Endothelial cell of umbilical vein (primary cell): Measurements from ENCODE around the gene NSD1. TPM values are rescaled to one million over a fixed set of nuclear protein-coding genes. Genes with fewer than 3 reads are reported as not detected.

Experiments used
- BruUV-seq: library from RNA; stranded (reverse); fragments of 400-500 nt; replicated peaks from 2 replicates; lab custom pipeline; 2021; lab: Mats Ljungman, UMichigan
- CTCF ChIA-PET: fragments of 300-600, 350-600 bp; sonication (Branson Sonifier 250); formaldehyde crosslinking; loops from one replicate; lab custom pipeline; 2021; ENCODE audit warnings: antibody characterized with exemption, inconsistent platforms; lab: Charles Lee
- POLR2A ChIA-PET: fragments of 300-600, 350-600 bp; sonication (Branson Sonifier 250); formaldehyde crosslinking; loops from one replicate; lab custom pipeline; 2021; ENCODE audit warnings: antibody characterized with exemption, inconsistent platforms; lab: Charles Lee
- DNase-seq: peaks from one replicate; pipeline ENCODE4 v3.0.0-alpha.2; 2011; ENCODE audit warnings: low read depth, low spot score
- FAIRE-seq: peaks from 2 replicates; lab custom pipeline; 2011; peaks lifted over from hg19 to GRCh38; lab: Jason Lieb, UNC
- H2AFZ ChIP-seq: 2 replicates; pipeline ENCODE4 v1.6.0; 2012; ENCODE audit warnings: low read depth, low read length, control low read depth, inconsistent platforms
- H3K27ac ChIP-seq: 2 replicates; pipeline ENCODE4 v1.5.1; 2011; ENCODE audit warnings: low read depth, mild to moderate bottlenecking, control low read depth, low read length, moderate library complexity; ENCODE audit not compliant: insufficient read depth
- H3K27me3 ChIP-seq, 2 experiments: 2 replicates each; pipeline versions ENCODE4 v1.6.0 to v1.6.1; 2011; ENCODE audit warnings: low read length in 2 of 2, mixed read lengths in 1 of 2; ENCODE audit not compliant: control insufficient read depth in 2 of 2, insufficient read depth in 2 of 2
- H3K36me3 ChIP-seq, 2 experiments: 2 replicates in 1 of 2; 3 replicates in 1 of 2; pipeline ENCODE4 v1.5.1; 2011; ENCODE audit warnings: low read length in 2 of 2, mild to moderate bottlenecking in 1 of 2, moderate library complexity in 1 of 2; ENCODE audit not compliant: control insufficient read depth in 2 of 2, insufficient read depth in 2 of 2; ENCODE audit errors: extremely low read depth in 1 of 2
- H3K4me1 ChIP-seq: 3 replicates; pipeline ENCODE4 v1.5.1; 2011; ENCODE audit warnings: mild to moderate bottlenecking, low read length; ENCODE audit not compliant: control insufficient read depth, insufficient read depth; ENCODE audit errors: extremely low read depth
- H3K4me2 ChIP-seq: 2 replicates; pipeline ENCODE4 v1.6.1; 2011; ENCODE audit warnings: low read length, control low read depth, mixed read lengths; ENCODE audit not compliant: insufficient read depth
- H3K4me3 ChIP-seq, 3 experiments: fragments of 200-600 bp in 1 of 3; sonication (generic), shearing (Covaris generic) in 1 of 3; replicated peaks in 1 of 3; 2 replicates each; pipeline ENCODE4 v1.5.1; 2011 to 2016; ENCODE audit warnings: control low read depth in 3 of 3, low read length in 3 of 3, mild to moderate bottlenecking in 2 of 3, inconsistent platforms in 1 of 3, low read depth in 1 of 3, moderate library complexity in 1 of 3; ENCODE audit not compliant: insufficient read depth in 1 of 3
- H3K79me2 ChIP-seq: 2 replicates; pipeline ENCODE4 v1.6.0; 2012; ENCODE audit warnings: low read length, inconsistent platforms; ENCODE audit not compliant: control insufficient read depth, insufficient read depth
- H3K9ac ChIP-seq: replicated peaks from 2 replicates; pipeline ENCODE3; 2011; ENCODE audit warnings: low read length, control low read depth; ENCODE audit not compliant: insufficient read depth; ENCODE audit errors: extremely low read depth
- H3K9me1 ChIP-seq: replicated peaks from 3 replicates; pipeline ENCODE4 v1.6.0; 2011; ENCODE audit warnings: mild to moderate bottlenecking, low read length; ENCODE audit not compliant: control insufficient read depth, insufficient read depth; ENCODE audit errors: extremely low read depth
- H3K9me3 ChIP-seq: replicated peaks from 2 replicates; pipeline ENCODE4 v1.5.1; 2012; ENCODE audit warnings: low read length, inconsistent platforms; ENCODE audit not compliant: control insufficient read depth, insufficient read depth
- H4K20me1 ChIP-seq: replicated peaks from 2 replicates; pipeline ENCODE3; 2011; ENCODE audit warnings: mild to moderate bottlenecking, low read length; ENCODE audit not compliant: control insufficient read depth, insufficient read depth; ENCODE audit errors: extremely low read depth
- CTCF ChIP-seq, 2 donors: IDR thresholded peaks; 1 replicate in 1 of 2; 2 replicates in 1 of 2; pipeline ENCODE4 v1.5.1; 2011; ENCODE audit warnings: low read length in 2 of 2, mild to moderate bottlenecking in 2 of 2, moderate library complexity in 2 of 2, control low read depth in 1 of 2, inconsistent platforms in 1 of 2, low read depth in 1 of 2; ENCODE audit not compliant: insufficient read depth in 1 of 2; ENCODE audit errors: extremely low read depth in 1 of 2
- EZH2 ChIP-seq: IDR thresholded peaks from 2 replicates; pipeline ENCODE4 v1.6.1; 2012; ENCODE audit warnings: borderline replicate concordance, low read depth, mild to moderate bottlenecking, moderate library complexity, low read length, inconsistent platforms; ENCODE audit not compliant: severe bottlenecking
- FOS ChIP-seq: IDR thresholded peaks from 2 replicates; pipeline ENCODE4 v1.6.1; 2011; ENCODE audit warnings: mild to moderate bottlenecking, low read length, moderate library complexity, borderline replicate concordance; ENCODE audit not compliant: insufficient read depth
- GATA2 ChIP-seq: IDR thresholded peaks from 2 replicates; pipeline ENCODE4 v1.7.0; 2011; ENCODE audit warnings: low read depth, mild to moderate bottlenecking, moderate library complexity, mixed read lengths, low read length; ENCODE audit not compliant: insufficient read length, insufficient read depth
- JUN ChIP-seq: IDR thresholded peaks from 2 replicates; pipeline ENCODE4 v1.6.1; 2011; ENCODE audit warnings: borderline replicate concordance, low read depth; ENCODE audit not compliant: insufficient read length, insufficient read depth
- MAX ChIP-seq: IDR thresholded peaks from 2 replicates; pipeline ENCODE4 v1.6.1; 2011; ENCODE audit not compliant: insufficient read depth, insufficient read length
- MYC ChIP-seq: IDR thresholded peaks from one replicate; pipeline ENCODE4 v1.6.1; 2011; ENCODE audit warnings: mild to moderate bottlenecking, low read depth, low read length
- POLR2A ChIP-seq: IDR thresholded peaks from 2 replicates; pipeline ENCODE4 v1.6.1; 2012; ENCODE audit warnings: low read depth, mild to moderate bottlenecking, control low read depth, low read length
- POLR2AphosphoS5 ChIP-seq: IDR thresholded peaks from 2 replicates; pipeline ENCODE4 v1.6.1; 2012; ENCODE audit warnings: low read depth, mild to moderate bottlenecking, control low read depth, low read length, moderate library complexity; ENCODE audit not compliant: insufficient read depth
- dilution Hi-C: fragments of 300-500 bp; cut with MboI; formaldehyde crosslinking; loops from one replicate; pipeline ENCODE4 v1.15.0; 2019; ENCODE audit warnings: low sequenced_read_pairs; ENCODE audit not compliant: extremely low pct_ligation_motif_present
- intact Hi-C: fragments of 100-400 bp; cut with micrococcal nuclease; formaldehyde crosslinking; loops from one replicate; pipeline ENCODE4 v1.10.0; 2022
- polyA plus RNA-seq, 4 experiments: library from polyadenylated mRNA; depleted of rRNA in 3 of 4; stranded (reverse) in 3 of 4; unstranded in 1 of 4; fragments of >200 nt; gene quantifications; 2 replicates each; pipeline versions ENCODE4 v1.2.1 to v1.2.3, GENCODE V29; 2011 to 2012; ENCODE audit warnings: missing spikeins in 1 of 4
- total RNA-seq: library from RNA; stranded (reverse); gene quantifications from 2 replicates; pipeline ENCODE4 v1.2.3, GENCODE V29; 2021

NSD1 gene
- total and polyA plus RNA-seq, 2 donors (not counting 3 experiments of a cell fraction or from before 2014, with no cell fraction given), result 14.4 to 90.4 TPM

- Histone ChIP-seq H3K4me3 (no peak overlapping the region), H3K27me3 (no peaks in the 10 kb centered on the region), H3K9me3 (no peaks in the 10 kb centered on the region), H3K9me1 (peaks cover 2% of the 10 kb centered on the region), H3K4me1 (no peaks in the 10 kb centered on the region), H3K36me3 (no peaks in the 10 kb centered on the region), H3K27ac (no peak overlapping the region), H3K4me2 (no peak overlapping the region), H3K9ac (no peak overlapping the region), H4K20me1 (peaks cover 3% of the 10 kb centered on the region), H2AFZ (no peak overlapping the region), H3K79me2 (peaks cover 60% of the 10 kb centered on the region)
- ChIA-PET POLR2A (no interaction called here), CTCF (no interaction called here)
- intact Hi-C loops, result no loop called here
- FAIRE-seq, result no peak
- DNase-seq, result no peak
- dilution Hi-C loops, result no loop called here
- TF ChIP-seq POLR2AphosphoS5 (no peak), EZH2 (no peak), POLR2A (no peak), MYC (no peak), FOS (no peak), JUN (no peak), CTCF (IDR thresholded peaks at IDR 0.05; ENCODE audit: extremely low read depth in 1 of 2, insufficient read depth in 1 of 2, low read depth in 1 of 2, low read length in 2 of 2) (no peak), MAX (no peak), GATA2 (no peak)
- no TSS peak for BruUV-seq
Observed at GRCh38 chr5:177228751-177229150, 95.2 kb downstream of the NSD1 start.
